ENCODE measurements around the gene GNAI2. TPM values are rescaled to one million over a fixed set of nuclear protein-coding genes. Genes with fewer than 3 reads are reported as not detected.

Gene GNAI2
- total RNA-seq, 3 donors from 2014 or later, result 47.0 to 190 (median 96.4) TPM

DNA sequence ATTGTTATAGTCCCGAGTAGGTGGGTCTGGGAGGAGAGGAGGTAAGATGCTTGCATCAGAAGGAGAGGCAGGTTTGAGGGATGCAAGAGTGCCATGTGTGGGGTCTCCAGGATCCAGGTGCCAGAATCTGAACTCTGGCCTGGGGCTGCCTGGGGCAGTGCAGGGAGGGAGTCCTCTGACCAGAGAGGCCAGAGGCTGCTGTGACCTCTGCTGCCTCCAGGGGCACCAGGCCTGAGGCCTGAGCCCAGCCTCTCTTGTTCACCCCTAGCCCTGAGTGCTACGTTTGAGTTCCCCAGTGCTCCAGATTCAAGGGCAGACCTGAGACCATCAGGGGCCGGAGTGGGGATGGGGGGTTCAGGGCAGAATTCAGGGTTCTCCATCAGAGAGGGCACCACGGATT, 23.5 kb upstream of the GNAI2 start:
- Histone ChIP-seq H3K36me3 (ENCODE audit: low read depth) (no peaks in the 10 kb centered on the region), H3K4me3 (no peak overlapping the region), H3K9me3 (no peaks in the 10 kb centered on the region), H3K4me1 (ENCODE audit: low read depth) (no peaks in the 10 kb centered on the region)
- no peak for ATAC-seq
- TF ChIP-seq, protein P1, sequence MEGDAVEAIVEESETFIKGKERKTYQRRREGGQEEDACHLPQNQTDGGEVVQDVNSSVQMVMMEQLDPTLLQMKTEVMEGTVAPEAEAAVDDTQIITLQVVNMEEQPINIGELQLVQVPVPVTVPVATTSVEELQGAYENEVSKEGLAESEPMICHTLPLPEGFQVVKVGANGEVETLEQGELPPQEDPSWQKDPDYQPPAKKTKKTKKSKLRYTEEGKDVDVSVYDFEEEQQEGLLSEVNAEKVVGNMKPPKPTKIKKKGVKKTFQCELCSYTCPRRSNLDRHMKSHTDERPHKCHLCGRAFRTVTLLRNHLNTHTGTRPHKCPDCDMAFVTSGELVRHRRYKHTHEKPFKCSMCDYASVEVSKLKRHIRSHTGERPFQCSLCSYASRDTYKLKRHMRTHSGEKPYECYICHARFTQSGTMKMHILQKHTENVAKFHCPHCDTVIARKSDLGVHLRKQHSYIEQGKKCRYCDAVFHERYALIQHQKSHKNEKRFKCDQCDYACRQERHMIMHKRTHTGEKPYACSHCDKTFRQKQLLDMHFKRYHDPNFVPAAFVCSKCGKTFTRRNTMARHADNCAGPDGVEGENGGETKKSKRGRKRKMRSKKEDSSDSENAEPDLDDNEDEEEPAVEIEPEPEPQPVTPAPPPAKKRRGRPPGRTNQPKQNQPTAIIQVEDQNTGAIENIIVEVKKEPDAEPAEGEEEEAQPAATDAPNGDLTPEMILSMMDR (IDR thresholded peaks at IDR 0.05), result no peak
- no peak for DNase-seq
- intact Hi-C loops (cut with DNase I, micrococcal nuclease), result no loop called here

DNA sequence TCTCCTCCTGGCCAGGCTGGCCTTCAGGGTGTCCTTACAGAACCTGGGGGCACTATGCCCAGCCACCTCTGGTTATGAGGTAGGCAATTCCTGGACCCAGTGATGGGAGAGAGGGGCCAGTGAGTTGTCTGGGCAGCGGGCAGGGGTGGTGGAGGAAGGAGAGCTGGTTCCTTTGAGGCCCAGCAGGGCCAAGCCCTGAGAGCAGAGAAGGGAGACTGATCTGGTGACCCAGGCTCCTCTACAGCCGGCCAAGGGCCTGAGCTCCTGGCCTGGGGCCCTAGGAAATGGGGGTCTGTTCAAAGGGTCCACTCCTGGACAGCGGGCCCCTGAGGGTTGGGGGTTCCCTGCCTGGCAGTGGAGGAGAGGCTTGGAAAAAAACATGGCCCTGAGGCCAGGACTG, 23.0 kb upstream of the GNAI2 start:
- ATAC-seq (no peak), DNase-seq (no peak)
- TF ChIP-seq, protein P1 (IDR thresholded peaks at IDR 0.05), result no peak
- H3K4me3 ChIP-seq, result no peak overlapping the region
- no peaks in the 10 kb centered on the region for H3K9me3 ChIP-seq
- H3K4me1 ChIP-seq (ENCODE audit: low read depth), result no peaks in the 10 kb centered on the region
- no peaks in the 10 kb centered on the region for H3K36me3 ChIP-seq (ENCODE audit: low read depth)
- intact Hi-C loops (cut with DNase I, micrococcal nuclease), result no loop called here

DNA sequence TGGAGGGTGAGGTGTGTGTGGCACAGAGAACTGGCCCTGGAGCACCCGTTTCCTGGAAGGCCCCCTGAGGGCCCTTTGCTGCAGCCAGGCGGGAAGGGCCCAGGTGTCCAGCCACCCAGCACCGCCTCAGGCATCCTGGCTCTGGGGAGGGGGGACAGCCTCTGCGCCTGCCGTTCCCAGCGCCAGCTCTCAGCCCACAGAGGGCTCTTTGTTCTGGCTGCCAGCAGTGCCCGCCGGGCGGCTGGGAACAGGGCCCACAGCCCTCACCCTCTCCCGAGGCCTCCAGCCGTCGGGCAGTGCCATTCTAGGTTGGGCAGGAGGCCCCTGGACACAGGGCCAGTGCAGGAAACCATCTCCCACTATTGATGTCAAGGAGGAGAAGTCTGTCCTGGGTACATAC, 22.6 kb upstream of the GNAI2 start:
- H3K4me1 ChIP-seq (ENCODE audit: low read depth), result no peaks in the 10 kb centered on the region
- ATAC-seq (no peak), DNase-seq (no peak)
- no peak overlapping the region for H3K4me3 ChIP-seq
- no peaks in the 10 kb centered on the region for H3K9me3 ChIP-seq
- intact Hi-C loops (cut with DNase I, micrococcal nuclease), result no loop called here
- no peaks in the 10 kb centered on the region for H3K36me3 ChIP-seq (ENCODE audit: low read depth)
- TF ChIP-seq, protein P1 (IDR thresholded peaks at IDR 0.05), result no peak

DNA sequence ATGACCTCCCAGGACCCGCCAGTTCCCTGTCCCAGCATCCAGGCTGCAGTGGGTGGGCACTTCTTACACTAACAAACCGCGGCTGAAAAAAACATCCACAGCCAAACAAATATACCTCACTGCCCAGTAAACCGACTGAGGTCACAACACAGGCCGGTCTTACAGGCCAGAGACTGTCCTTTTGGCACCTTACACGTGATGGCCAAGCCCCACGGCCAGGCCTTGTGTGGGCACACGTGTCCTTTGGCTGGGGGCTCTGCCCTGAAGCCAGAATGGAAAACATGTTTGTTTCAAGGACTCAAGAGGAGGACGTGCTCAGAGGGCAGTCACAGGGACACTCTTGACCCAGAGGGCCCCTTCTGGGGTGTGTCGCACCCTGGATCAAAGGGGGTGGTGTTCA, 21.2 kb upstream of the GNAI2 start:
- ATAC-seq (no peak), DNase-seq (no peak)
- intact Hi-C loops (cut with DNase I, micrococcal nuclease), result no loop called here
- H3K9me3 ChIP-seq, result no peaks in the 10 kb centered on the region
- H3K4me3 ChIP-seq, result no peak overlapping the region
- TF ChIP-seq, protein P1 (IDR thresholded peaks at IDR 0.05), result no peak
- H3K36me3 ChIP-seq (ENCODE audit: low read depth), result no peaks in the 10 kb centered on the region
- H3K4me1 ChIP-seq (ENCODE audit: low read depth), result no peaks in the 10 kb centered on the region

DNA sequence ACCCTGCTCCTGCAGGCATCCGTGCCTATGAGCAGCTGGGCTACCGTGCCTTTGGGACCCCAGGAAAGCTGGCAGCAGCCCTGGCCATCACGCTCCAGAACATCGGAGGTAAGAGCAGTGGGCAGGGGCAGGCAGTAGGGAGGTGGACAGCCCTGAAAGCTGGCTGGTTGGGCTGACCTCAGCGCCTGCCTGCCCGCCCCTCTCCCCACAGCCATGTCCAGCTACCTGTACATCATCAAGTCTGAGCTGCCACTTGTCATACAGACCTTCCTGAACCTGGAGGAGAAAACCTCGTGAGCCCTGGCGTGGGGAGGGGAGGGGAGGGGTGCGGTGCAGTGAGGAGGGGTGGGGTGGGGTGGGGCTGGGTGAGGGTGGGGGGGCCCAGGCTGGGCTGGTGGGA, 20.5 kb upstream of the GNAI2 start:
- ATAC-seq (no peak), DNase-seq (no peak)
- H3K4me3 ChIP-seq, result no peak overlapping the region
- no peaks in the 10 kb centered on the region for H3K4me1 ChIP-seq (ENCODE audit: low read depth)
- TF ChIP-seq, protein P1 (IDR thresholded peaks at IDR 0.05), result no peak
- no peaks in the 10 kb centered on the region for H3K9me3 ChIP-seq
- intact Hi-C loops (cut with DNase I, micrococcal nuclease), result no loop called here
- H3K36me3 ChIP-seq (ENCODE audit: low read depth), result no peaks in the 10 kb centered on the region

DNA sequence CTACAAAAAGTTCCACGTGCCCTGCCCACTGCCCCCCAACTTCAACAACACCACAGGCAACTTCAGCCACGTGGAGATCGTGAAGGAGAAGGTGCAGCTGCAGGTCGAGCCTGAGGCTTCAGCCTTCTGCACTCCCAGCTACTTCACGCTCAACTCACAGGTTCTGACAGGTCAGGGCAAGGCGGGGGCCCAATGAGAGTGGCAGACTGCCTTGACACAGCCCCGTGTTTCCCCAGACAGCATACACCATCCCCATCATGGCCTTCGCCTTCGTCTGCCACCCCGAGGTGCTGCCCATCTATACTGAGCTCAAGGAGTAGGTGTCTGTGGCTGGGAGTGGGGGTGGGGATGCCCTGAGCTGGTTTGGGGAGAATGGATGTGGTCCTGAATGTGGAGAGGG, 18.3 kb upstream of the GNAI2 start:
- no peak overlapping the region for H3K4me3 ChIP-seq
- TF ChIP-seq, protein P1 (IDR thresholded peaks at IDR 0.05), result no peak
- no peaks in the 10 kb centered on the region for H3K36me3 ChIP-seq (ENCODE audit: low read depth)
- no peaks in the 10 kb centered on the region for H3K4me1 ChIP-seq (ENCODE audit: low read depth)
- DNase-seq (no peak), ATAC-seq (no peak)
- no peaks in the 10 kb centered on the region for H3K9me3 ChIP-seq
- intact Hi-C loops (cut with DNase I, micrococcal nuclease), result no loop called here
